GM23338 (cell line): Measurements from ENCODE around the gene TAS2R40. TPM values are rescaled to one million over a fixed set of nuclear protein-coding genes. Genes with fewer than 3 reads are reported as not detected.

Experiments
- ATAC-seq: fragments of 200-7000 bp; cut with Tn5 transposase; 3 replicates; pipeline ENCODE4 v1.9.1; 2020
- DNase-seq: peaks from one replicate; pipeline ENCODE4 v3.0.0-alpha.2; 2015; ENCODE audit warnings: low spot score
- H2AFZ ChIP-seq: fragments of 200-600 bp; sonication (generic); 2 replicates; pipeline ENCODE4 v1.8.0; 2016; ENCODE audit warnings: antibody characterized with exemption, mild to moderate bottlenecking, moderate library complexity
- H3F3A ChIP-seq: fragments of 200-600 bp; sonication (generic); replicated peaks from 2 replicates; pipeline ENCODE4 v1.8.0; 2017; ENCODE audit warnings: antibody characterized with exemption, mixed run types, low read depth
- H3K27ac ChIP-seq: fragments of 200-600 bp; sonication (generic); 2 replicates; pipeline ENCODE4 v1.6.1; 2016; ENCODE audit warnings: low read depth
- H3K27me3 ChIP-seq: fragments of 200-600 bp; sonication (generic); 2 replicates; pipeline ENCODE4 v1.8.0; 2016; ENCODE audit warnings: mild to moderate bottlenecking, mixed run types, moderate library complexity; ENCODE audit not compliant: insufficient read depth
- H3K36me3 ChIP-seq: fragments of 200-600 bp; sonication (generic); 2 replicates; pipeline ENCODE4 v1.8.0; 2016; ENCODE audit warnings: mild to moderate bottlenecking; ENCODE audit not compliant: insufficient read depth
- H3K4me1 ChIP-seq: fragments of 200-600 bp; sonication (generic); 2 replicates; pipeline ENCODE4 v1.8.0; 2016; ENCODE audit warnings: mild to moderate bottlenecking, moderate library complexity; ENCODE audit not compliant: insufficient read depth
- H3K4me2 ChIP-seq: fragments of 200-600 bp; sonication (generic); 2 replicates; pipeline ENCODE4 v1.7.1; 2017; ENCODE audit warnings: mixed run types
- H3K4me3 ChIP-seq: fragments of 200-600 bp; sonication (generic); 2 replicates; pipeline ENCODE4 v1.6.1; 2016; ENCODE audit warnings: mixed run types
- H3K79me2 ChIP-seq: fragments of 200-600 bp; sonication (generic); replicated peaks from 2 replicates; pipeline ENCODE4 v1.8.0; 2017; ENCODE audit warnings: mild to moderate bottlenecking; ENCODE audit not compliant: insufficient read depth
- H3K9me2 ChIP-seq: fragments of 200-600 bp; sonication (generic); 2 replicates; pipeline ENCODE4 v1.8.0; 2017; ENCODE audit not compliant: insufficient read depth
- H4K20me1 ChIP-seq: fragments of 200-600 bp; sonication (generic); replicated peaks from 2 replicates; pipeline ENCODE4 v1.8.0; 2017; ENCODE audit warnings: mild to moderate bottlenecking; ENCODE audit not compliant: insufficient read depth
- H3K27ac Mint-ChIP-seq: 2 replicates; pipeline ENCODE4 v1.8.0; 2020; ENCODE audit warnings: inconsistent platforms, mild to moderate bottlenecking, moderate library complexity, mixed read lengths
- H3K27me3 Mint-ChIP-seq: 3 replicates; pipeline ENCODE4 v1.8.0; 2022; ENCODE audit warnings: low read depth, mild to moderate bottlenecking, moderate library complexity, mixed read lengths, inconsistent platforms; ENCODE audit not compliant: insufficient read depth, poor library complexity
- H3K36me3 Mint-ChIP-seq: 3 replicates; pipeline ENCODE4 v1.8.0; 2021; ENCODE audit warnings: low read depth, mild to moderate bottlenecking, inconsistent platforms, moderate library complexity, mixed read lengths
- H3K4me1 Mint-ChIP-seq: 3 replicates; pipeline ENCODE4 v1.8.0; 2020; ENCODE audit warnings: mild to moderate bottlenecking, inconsistent platforms, mixed read lengths
- H3K4me3 Mint-ChIP-seq: 3 replicates; pipeline ENCODE4 v1.8.0; 2021; ENCODE audit warnings: moderate library complexity, mild to moderate bottlenecking, inconsistent platforms, mixed read lengths
- H3K9me3 Mint-ChIP-seq: 3 replicates; pipeline ENCODE4 v1.8.0; 2020; ENCODE audit warnings: moderate library complexity, mild to moderate bottlenecking, inconsistent platforms, mixed read lengths
- CREB1 ChIP-seq: fragments of 250-450 bp; sonication (Bioruptor Pico); IDR thresholded peaks from 2 replicates; pipeline ENCODE4 v1.5.0; 2020; ENCODE audit warnings: low read depth, mild to moderate bottlenecking, moderate library complexity
- CTCF ChIP-seq, 2 experiments: fragments of 200-600 bp in 1 of 2; sonication (generic) in 1 of 2; conservative IDR thresholded peaks; 2 replicates each; pipeline versions ENCODE4 v1.5.1 to v1.6.1; 2016 to 2017; ENCODE audit warnings: antibody characterized with exemption in 2 of 2, low read depth in 2 of 2, mild to moderate bottlenecking in 2 of 2, moderate library complexity in 1 of 2
- ETS1 ChIP-seq: IDR thresholded peaks from 2 replicates; pipeline ENCODE4 v1.6.1; 2016; ENCODE audit warnings: antibody characterized with exemption
- EZH2 ChIP-seq: fragments of 200-600 bp; sonication (generic); IDR thresholded peaks from one replicate; pipeline ENCODE4 v1.8.0; 2017; ENCODE audit warnings: antibody characterized with exemption, mild to moderate bottlenecking, low read depth; ENCODE audit not compliant: unreplicated experiment
- EZH2phosphoT487 ChIP-seq: fragments of 200-600 bp; sonication (generic); IDR thresholded peaks from one replicate; pipeline ENCODE4 v1.8.1; 2018; ENCODE audit warnings: antibody characterized with exemption; ENCODE audit not compliant: unreplicated experiment
- JUNB ChIP-seq: IDR thresholded peaks from one replicate; pipeline ENCODE4 v1.6.1; 2016; ENCODE audit warnings: antibody characterized with exemption; ENCODE audit not compliant: unreplicated experiment
- NANOG ChIP-seq: IDR thresholded peaks from 2 replicates; pipeline ENCODE4 v1.6.1; 2016; ENCODE audit warnings: antibody characterized with exemption, borderline replicate concordance
- POLR2AphosphoS5 ChIP-seq: IDR thresholded peaks from 2 replicates; pipeline ENCODE4 v1.6.1; 2016; ENCODE audit warnings: antibody characterized with exemption, low read depth
- REST ChIP-seq: IDR thresholded peaks from one replicate; pipeline ENCODE4 v1.6.1; 2018; ENCODE audit warnings: antibody characterized with exemption; ENCODE audit not compliant: unreplicated experiment
- STAT1 ChIP-seq: IDR thresholded peaks from one replicate; pipeline ENCODE4 v1.6.1; 2016; ENCODE audit warnings: antibody characterized with exemption; ENCODE audit not compliant: unreplicated experiment
- ZNF114 ChIP-seq: fragments of 250-450 bp; sonication (Bioruptor Pico); IDR thresholded peaks from 2 replicates; pipeline ENCODE4 v1.5.0; 2020; ENCODE audit warnings: mild to moderate bottlenecking, moderate library complexity
- ZNF331 ChIP-seq: fragments of 250-450 bp; sonication (Bioruptor Pico); IDR thresholded peaks from 2 replicates; pipeline ENCODE4 v1.5.0; 2020; ENCODE audit warnings: low read depth, mild to moderate bottlenecking, moderate library complexity
- ZNF462 ChIP-seq: fragments of 250-450 bp; sonication (Bioruptor Pico); IDR thresholded peaks from 2 replicates; pipeline ENCODE4 v1.5.0; 2020; ENCODE audit warnings: mild to moderate bottlenecking, moderate library complexity
- polyA plus RNA-seq: library from polyadenylated mRNA; unstranded; fragments of >200 nt; fragmentation: Nextera tagmentation; extraction: Ambion mirVana; gene quantifications from 2 replicates; pipeline ENCODE4 v1.2.1, GENCODE V29; 2016
- total RNA-seq: library from RNA; depleted of rRNA; stranded (reverse); fragments of >200 nt; shearing (Covaris generic); gene quantifications from 2 replicates; pipeline ENCODE4 v1.2.3, GENCODE V29; 2014

TAS2R40 gene
- total and polyA plus RNA-seq, 2 experiments from 2014 or later, result not detected

- TF ChIP-seq REST, result no peak
- TF ChIP-seq JUNB, result no peak
- no peak for TF ChIP-seq CTCF (conservative IDR thresholded peaks at IDR 0.05; ENCODE audit: low read depth in 2 of 2)
- no peak for TF ChIP-seq NANOG
- no peak for TF ChIP-seq STAT1
- no peak for TF ChIP-seq EZH2
- TF ChIP-seq POLR2AphosphoS5, result no peak
- no peak for TF ChIP-seq ZNF331 (CRISPR knock-in tag)
- TF ChIP-seq EZH2phosphoT487, result no peak
- no peak for TF ChIP-seq ETS1
- TF ChIP-seq ZNF462 (CRISPR knock-in tag), result no peak
- no peak for TF ChIP-seq CREB1 (CRISPR knock-in tag)
- no peak for TF ChIP-seq ZNF114 (CRISPR knock-in tag)
- Histone ChIP-seq H3K27ac (no peak overlapping the region), H3K4me1 (no peaks in the 10 kb centered on the region), H4K20me1 (no peaks in the 10 kb centered on the region), H3K36me3 (no peaks in the 10 kb centered on the region), H2AFZ (no peak overlapping the region), H3F3A (no peaks in the 10 kb centered on the region), H3K4me3 (no peak overlapping the region), H3K27me3 (no peaks in the 10 kb centered on the region), H3K4me2 (no peak overlapping the region), H3K9me2 (no peaks in the 10 kb centered on the region), H3K79me2 (no peaks in the 10 kb centered on the region)
- no peak overlapping the region for H3K27ac Mint-ChIP-seq
- no peak overlapping the region for H3K4me3 Mint-ChIP-seq
- no peaks in the 10 kb centered on the region; the same call in 2 of the 3 replicates for H3K4me1 Mint-ChIP-seq
- peaks cover 17% of the 10 kb centered on the region for H3K9me3 Mint-ChIP-seq
- DNase-seq, result no peak
- H3K36me3 Mint-ChIP-seq, result no peaks in the 10 kb centered on the region
- H3K27me3 Mint-ChIP-seq, result peaks cover 5% of the 10 kb centered on the region
- no peak for ATAC-seq
Observed at GRCh38 chr7:143236408-143236990, 14.7 kb downstream of the TAS2R40 start.
